Stimulated activated CD4-positive, alpha-beta T cell treated with anti-CD3 and anti-CD28 coated beads, Interleukin-2, amount 100 ng/mL, for 24 hours (primary cell): ENCODE results near the gene GOLGA6L10.
"Not testable (repeated sequence)": the region's sequence is repeated elsewhere in the genome, so short reads cannot be mapped to it uniquely, and the experiment has no call there.

ENCODE experiments used
- DNase-seq, 2 donors: peaks; one replicate each; pipeline ENCODE4 v3.0.0-alpha.2; 2020

GOLGA6L10 gene

DNA sequence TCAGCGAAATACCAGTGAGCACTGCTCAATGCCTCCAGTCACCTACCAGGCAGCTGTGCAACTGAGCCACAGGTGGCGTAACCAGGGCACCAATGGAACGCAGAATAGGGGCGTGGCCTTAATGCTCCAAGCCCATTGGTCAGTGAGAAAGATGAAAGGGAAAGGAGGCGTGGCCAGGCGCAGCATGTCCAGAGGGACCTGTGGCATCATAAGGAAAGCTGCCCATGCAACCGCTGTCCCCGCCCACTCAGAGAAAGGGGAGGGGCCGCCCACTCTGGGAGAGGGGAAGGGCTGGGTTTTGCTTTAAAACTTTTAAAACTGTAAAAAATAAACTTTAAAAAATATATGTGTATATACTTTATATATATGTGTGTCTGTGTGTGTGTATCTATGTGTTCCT is at the start of gene GOLGA6L10:
GOLGA6L10 (minus strand) TSS at position 101 of the 400 bp plus-strand sequence; CDS start at position 1, 100 bp downstream.
- DNase-seq = not testable (repeated sequence)

- no peak for DNase-seq
Observed at GRCh38 chr15:82398785-82399184, 49.5 kb upstream of the GOLGA6L10 start.

DNA sequence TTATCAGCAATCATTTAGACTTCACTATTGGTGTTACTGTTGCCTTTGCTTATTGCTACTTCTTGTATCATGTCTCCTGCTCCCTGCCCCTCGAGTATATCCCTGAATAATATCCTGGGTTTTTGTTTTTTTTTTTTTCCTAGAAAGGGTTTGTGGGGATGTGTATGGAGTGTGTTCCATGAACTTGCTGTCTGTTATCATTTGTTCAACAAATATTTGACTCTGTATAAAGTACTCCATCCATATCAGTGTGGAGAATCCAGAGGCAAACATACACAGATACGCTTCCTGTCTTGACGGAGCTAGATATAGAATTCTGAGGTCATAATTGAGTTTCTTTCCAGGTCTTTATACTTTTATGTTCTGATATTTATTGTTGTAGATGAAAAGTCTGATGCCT is 48.5 kb upstream of the GOLGA6L10 start:
- DNase-seq = no peak

- not testable (repeated sequence) for DNase-seq
Observed at GRCh38 chr15:82395788-82396187, 46.5 kb upstream of the GOLGA6L10 start.

GRCh38 chr15:82393671-82394070 is 44.4 kb upstream of the GOLGA6L10 start:
- no peak for DNase-seq

DNA sequence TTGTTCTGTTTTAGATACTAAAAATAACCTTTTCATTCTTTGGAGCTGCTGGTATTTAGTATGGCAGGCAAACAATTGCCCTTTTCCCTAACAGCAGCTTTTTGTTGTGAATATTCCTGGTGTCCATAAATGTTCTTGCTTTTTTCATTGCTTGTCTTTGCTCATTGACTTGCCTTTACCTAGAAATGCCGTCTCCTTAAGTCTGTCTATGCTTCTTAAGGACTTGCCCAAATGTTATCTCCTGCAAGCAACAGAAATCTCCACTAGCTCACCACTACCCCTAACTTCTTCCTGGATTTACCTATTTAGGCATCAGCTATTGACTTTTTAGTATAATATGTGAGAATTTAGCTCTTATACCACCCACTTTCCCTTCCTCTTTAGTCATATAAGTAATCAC is 42.8 kb upstream of the GOLGA6L10 start:
- DNase-seq = not testable (repeated sequence)

DNA sequence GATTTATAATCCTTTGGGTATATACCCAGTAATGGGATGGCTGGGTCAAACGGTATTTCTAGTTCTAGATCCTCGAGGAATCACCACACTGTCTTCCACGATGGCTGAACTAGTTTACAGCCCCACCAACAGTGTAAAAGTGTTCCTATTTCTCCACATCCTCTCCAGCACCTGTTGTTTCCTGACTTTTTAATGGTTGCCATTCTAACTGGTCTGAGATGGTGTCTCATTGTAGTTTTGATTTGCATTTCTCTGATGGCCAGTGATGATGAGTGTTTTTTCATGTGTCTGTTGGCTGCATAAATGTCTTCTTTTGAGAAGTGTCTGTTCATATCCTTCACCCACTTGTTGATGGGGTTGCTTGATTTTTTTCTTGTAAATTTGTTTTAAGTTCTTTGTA is 40.9 kb upstream of the GOLGA6L10 start:
- not testable (repeated sequence) for DNase-seq

GRCh38 chr15:82387209-82387608 is 37.9 kb upstream of the GOLGA6L10 start:
- not testable (repeated sequence) for DNase-seq

DNA sequence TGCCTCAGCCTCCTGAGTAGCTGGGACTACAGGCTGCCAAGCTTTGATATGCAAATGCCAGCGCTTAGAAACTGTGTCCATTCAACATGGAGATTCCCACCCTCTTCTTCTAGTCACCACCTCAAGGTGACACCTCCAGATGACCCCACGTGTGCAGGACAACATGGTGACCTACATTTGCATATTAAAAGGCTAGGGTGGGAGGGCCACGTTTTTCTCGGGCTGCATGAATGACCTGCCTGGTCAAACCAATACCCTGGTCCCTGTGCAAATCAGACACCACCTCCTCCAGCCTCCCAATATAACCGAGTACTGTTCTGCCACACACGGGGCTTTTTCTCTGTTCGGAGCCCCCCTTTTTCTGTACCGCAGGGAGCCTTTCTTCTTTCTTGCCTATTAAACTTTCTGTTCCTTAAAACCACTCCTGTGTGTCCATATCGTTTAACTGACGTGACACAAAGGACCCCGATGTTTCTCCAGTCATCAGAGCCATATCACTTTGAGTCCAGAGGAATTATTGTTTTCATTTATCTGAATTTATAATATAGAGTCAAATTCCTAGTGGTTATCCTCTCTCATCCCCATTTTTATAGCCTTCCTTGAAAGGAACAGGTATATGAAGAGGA is 32.2 kb upstream of the GOLGA6L10 start:
- not testable (repeated sequence) for DNase-seq

- DNase-seq = not testable (repeated sequence)
Observed at GRCh38 chr15:82379552-82379951, 30.3 kb upstream of the GOLGA6L10 start.

DNA sequence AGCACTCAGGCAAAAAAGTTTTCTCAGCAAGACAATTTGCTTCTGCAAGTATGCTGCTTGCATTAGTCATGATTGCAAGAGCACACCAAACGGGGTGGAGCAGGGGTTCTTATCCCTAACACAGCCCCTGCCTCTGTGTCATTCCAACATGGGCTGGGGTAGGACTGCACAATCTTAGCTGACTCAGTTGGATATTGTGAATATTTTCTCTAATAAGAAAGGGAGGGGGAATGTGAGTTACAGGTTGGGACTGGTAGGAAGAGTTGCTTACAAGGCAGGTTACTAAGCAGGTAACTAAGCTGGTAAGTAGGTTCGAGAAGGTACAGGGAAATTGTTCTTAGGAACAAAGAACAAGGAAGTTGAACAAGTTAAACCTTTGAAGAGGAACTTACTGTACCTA is 24.4 kb upstream of the GOLGA6L10 start:
- not testable (repeated sequence) for DNase-seq

DNA sequence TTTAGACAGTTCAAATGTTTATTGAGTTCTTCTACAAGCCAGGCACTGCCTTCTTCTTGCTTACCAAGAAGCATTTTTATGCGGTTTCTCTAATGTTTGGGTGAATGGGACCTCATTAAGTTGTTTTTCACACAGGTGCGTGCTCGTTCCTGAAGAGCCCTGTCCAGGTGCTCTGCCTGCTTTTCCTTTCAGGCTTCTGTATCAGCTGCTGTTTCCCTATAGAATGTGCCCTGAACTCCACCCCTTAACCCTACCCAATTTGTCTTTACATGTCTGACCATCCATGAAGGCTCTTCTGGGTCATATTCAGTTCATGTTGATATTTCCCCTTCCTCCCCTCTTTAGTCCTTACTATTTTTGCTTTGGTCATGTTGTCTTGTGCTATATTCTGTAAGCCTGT is 22.4 kb upstream of the GOLGA6L10 start:
- DNase-seq = no peak

- DNase-seq = not testable (repeated sequence)
Observed at GRCh38 chr15:82367790-82368189, 18.5 kb upstream of the GOLGA6L10 start.

DNA sequence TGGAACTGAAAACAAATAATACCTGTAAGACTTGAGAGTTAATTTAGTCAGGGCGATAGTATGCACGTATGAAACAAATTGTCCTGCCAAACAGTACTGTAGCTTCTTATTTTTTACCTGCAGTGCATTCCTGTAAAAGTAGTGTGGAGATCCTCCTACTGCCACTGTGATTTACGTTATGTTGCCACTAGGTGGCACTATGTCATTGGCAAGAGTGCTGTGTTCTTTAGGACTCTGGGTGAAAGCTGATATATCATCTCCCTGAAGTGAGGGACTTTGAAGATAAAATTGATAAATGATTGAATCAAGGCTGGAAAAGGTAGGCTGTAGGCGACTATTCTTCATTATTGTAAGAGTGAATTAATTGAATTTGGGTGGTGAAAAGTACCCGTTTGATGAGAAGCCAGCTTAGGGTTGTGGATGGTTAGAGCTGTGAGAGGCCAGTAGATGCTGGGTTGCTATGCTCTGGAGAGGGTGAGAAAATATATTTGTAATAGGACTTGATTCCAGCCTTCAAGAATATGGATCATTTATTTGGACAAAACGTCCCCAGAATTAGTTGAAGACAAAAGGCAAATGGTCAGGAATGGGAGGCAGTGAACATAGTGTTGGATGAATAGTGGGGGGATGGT is 16.5 kb upstream of the GOLGA6L10 start:
- DNase-seq = peak; percentile 6 to 53

GRCh38 chr15:82364548-82364947 is 15.3 kb upstream of the GOLGA6L10 start:
- DNase-seq = not testable (repeated sequence)

- DNase-seq = not testable (repeated sequence)
Observed at GRCh38 chr15:82362790-82363189, 13.5 kb upstream of the GOLGA6L10 start.

DNA sequence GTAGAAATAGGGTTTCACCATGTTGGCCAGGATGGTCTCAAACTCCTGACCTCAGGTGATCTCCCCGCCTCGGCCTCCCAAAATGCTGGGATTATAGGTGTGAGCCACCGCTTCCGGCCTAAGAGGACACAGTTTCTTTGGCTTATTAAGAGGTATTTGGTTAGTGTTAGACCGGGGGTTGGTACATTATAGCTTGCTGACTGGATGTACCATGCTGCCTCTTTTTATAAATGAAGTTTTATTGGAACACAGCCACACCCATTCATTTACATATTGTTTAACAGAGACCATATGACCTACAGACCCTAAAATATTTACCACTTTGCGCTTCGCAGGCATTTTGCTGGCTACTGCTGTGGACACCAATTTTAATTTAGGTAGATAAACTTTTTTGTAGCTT is 11.3 kb upstream of the GOLGA6L10 start:
- DNase-seq = not testable (repeated sequence)

DNA sequence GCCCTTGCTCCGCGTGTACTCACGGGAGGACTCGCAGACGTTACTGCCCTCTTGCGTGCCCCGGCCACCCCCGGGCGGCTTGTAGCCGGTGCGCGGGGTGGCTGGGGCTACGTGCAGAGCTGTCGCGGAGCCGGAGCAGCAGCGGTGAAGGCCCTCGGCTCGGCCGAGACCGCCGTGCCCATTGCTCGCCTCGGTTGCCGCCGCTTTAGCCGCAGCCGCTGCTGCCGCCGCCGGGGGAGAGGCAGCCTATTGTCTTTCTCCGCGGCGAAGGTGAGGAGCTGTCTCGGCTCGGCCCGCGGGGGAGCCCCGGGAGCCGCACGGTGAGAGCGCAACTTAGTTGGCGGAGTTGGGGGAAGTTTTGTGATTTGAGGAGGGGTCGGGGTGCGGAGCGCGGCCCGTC is 5.8 kb upstream of the GOLGA6L10 start:
- DNase-seq = not testable (repeated sequence)

DNA sequence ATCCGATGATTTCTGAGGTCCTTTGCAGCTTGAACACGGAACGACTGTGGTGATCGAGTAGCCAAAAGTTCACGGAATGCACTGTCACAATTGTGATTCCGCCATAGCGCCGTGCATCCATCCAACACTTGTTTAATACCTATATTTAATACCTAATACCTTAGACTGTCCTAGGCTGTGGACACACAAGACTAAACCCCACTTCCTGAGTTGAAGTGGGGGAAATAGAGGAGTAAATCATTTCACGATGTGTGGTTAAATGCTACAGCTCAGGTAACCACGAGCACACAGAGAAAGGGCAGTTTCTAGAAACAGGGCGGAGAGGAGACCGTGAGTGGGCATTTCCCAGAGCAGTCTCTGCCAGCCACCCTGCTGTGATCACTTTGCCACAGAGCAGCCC is 5.3 kb upstream of the GOLGA6L10 start:
- DNase-seq = not testable (repeated sequence)

DNA sequence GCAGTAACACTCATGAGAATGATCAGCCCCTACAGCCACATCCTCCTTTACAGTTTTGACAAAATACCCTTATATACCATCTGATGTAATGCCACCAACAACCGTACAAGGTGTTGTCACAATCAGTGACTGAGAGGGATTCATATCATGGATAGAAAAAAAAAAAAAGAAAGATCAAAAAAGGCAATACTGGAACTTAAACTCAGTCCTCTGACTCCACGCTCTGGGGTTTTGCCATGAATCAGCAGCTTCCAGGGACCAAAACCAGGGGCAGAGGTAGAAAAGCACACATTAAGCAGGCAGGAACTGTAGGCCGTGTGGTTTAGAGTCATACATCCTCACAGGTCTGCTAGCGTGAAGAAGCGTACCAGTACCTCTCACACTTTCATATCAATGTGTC is 1.6 kb downstream of the GOLGA6L10 start:
- not testable (repeated sequence) for DNase-seq

DNA sequence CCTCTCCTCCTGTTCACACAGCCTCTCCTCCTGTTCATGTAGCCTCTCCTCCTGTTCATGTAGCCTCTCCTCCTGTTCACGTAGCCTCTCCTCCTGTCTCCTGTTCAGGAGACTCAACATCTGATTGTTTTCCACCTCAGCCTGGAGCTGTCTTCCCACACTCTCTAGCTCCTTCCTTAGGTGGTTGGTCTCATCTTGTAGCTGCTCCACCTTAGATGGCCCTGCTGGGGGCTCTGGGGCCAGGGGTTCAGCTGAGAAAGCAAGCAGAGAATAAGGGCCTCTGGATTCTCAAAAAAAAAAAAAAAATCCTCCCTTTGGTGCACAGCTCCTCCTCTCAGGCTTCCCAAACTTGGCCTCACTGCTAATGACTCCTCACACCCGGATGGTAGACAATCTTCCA is 4.1 kb downstream of the GOLGA6L10 start:
- DNase-seq = not testable (repeated sequence)

DNA sequence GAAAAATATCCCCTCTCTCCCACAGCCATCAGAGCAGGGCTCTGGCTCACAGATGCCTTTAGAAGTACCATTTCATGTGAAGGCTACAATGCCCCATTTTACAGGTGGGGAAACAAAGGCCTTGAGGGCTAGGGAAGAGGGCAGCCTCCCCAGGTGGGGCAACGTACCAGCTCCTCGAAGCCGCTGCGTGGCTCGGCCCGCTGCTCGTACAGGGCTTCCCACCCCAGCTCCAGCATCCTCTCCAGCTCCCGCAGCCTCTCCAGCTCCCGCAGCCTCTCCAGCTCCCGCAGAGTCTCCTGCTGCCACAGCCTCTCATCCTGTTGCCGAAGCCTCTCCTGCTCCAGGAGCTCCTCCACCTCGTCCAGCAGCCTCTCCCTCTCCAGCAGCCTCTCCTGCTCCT is 4.9 kb downstream of the GOLGA6L10 start:
- not testable (repeated sequence) for DNase-seq

DNA sequence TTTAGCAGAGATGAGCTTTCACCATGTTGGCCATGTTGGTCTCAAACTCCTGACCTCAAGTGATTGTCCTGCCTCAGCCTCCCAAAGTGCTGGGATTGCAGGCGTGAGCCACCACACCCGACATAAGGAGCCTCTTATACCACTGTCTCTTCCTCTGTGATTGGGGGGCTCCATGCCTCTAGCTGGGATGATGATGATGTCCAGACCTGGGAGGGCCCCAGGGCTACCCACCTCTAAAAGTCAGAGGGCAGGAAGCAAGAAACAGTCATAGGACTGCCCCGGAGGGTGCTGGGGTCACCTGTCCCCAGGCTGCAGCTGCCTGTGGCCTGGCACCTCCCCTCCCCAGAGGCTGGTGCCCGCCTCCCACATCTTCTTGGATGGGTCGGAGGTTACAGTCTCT is 5.4 kb downstream of the GOLGA6L10 start:
- DNase-seq = not testable (repeated sequence)

GRCh38 chr15:82342632-82343374 is 6.5 kb downstream of the GOLGA6L10 start:
- DNase-seq = peak; percentile 26 to 33
